ENCODE data around the gene GALNT15.

GALNT15 gene

GRCh38 chr3:16253601-16254000 lies 79.1 kb downstream of the GALNT15 start:
- TF ChIP-seq CTCF (conservative IDR thresholded peaks at IDR 0.05; ENCODE audit: low read depth, low read length): no peak
- H3K4me3 ChIP-seq (ENCODE audit: low read depth, low read length): no peak overlapping the region
- DNase-seq (ENCODE audit: low read depth): peak; percentile 57

DNA sequence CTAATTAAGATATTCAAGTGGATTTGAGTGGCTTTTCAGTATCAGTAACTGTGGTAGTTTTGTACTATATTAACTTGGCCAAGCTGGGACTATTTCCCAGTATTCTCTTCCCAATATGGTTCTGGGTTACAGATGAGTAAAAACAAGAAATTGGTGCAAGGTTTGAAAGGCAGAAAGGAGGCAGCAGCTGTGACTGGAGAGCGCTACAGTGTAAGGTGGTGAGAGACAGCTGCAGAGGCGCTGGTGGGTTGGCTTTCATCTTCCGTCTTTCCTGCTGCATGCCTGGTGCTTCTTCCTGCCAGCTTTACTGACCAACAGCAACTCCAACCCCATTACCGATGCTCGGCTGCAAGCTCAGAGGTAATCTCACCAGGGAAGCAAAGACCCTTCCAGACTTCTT lies 80.4 kb downstream of the GALNT15 start:
- H3K4me3 ChIP-seq (ENCODE audit: low read depth, low read length): no peak overlapping the region
- no peak for DNase-seq (ENCODE audit: low read depth)
- TF ChIP-seq CTCF (conservative IDR thresholded peaks at IDR 0.05; ENCODE audit: low read depth, low read length): no peak

GRCh38 chr3:16255326-16255725 lies 80.8 kb downstream of the GALNT15 start:
- no peak for TF ChIP-seq CTCF (conservative IDR thresholded peaks at IDR 0.05; ENCODE audit: low read depth, low read length)
- no peak overlapping the region for H3K4me3 ChIP-seq (ENCODE audit: low read depth, low read length)
- no peak for DNase-seq (ENCODE audit: low read depth)

- TF ChIP-seq CTCF (conservative IDR thresholded peaks at IDR 0.05; ENCODE audit: low read depth, low read length): no peak
- no peak for DNase-seq (ENCODE audit: low read depth)
- H3K4me3 ChIP-seq (ENCODE audit: low read depth, low read length): no peak overlapping the region
Measured at GRCh38 chr3:16255726-16256125, 81.2 kb downstream of the GALNT15 start.

GRCh38 chr3:16257309-16257708 lies 82.8 kb downstream of the GALNT15 start:
- no peak for DNase-seq (ENCODE audit: low read depth)
- no peak overlapping the region for H3K4me3 ChIP-seq (ENCODE audit: low read depth, low read length)
- TF ChIP-seq CTCF (conservative IDR thresholded peaks at IDR 0.05; ENCODE audit: low read depth, low read length): no peak

DNA sequence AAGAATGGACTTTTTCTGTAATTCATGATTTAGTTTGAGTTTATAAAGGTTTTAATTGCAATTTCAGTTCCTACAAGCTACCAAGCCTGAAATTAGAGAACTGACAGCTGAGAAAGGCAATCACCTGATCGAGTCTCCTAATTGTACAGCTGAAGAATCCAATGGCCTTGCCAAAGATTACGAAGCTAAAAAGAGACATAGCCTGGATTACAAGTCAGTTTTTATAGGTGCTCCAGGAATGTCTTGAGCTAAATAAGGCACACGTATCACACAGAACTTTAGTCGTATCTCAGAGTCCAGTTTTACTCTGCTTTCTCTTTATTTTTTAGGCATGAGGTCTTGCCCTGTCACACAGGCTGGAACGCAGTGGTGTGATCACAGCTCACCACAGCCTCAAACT lies 83.7 kb downstream of the GALNT15 start:
- no peak for TF ChIP-seq CTCF (conservative IDR thresholded peaks at IDR 0.05; ENCODE audit: low read depth, low read length)
- DNase-seq (ENCODE audit: low read depth): no peak
- no peak overlapping the region for H3K4me3 ChIP-seq (ENCODE audit: low read depth, low read length)

GRCh38 chr3:16258866-16259265 lies 84.4 kb downstream of the GALNT15 start:
- DNase-seq (ENCODE audit: low read depth): no peak
- no peak overlapping the region for H3K4me3 ChIP-seq (ENCODE audit: low read depth, low read length)
- no peak for TF ChIP-seq CTCF (conservative IDR thresholded peaks at IDR 0.05; ENCODE audit: low read depth, low read length)

All from choroid plexus epithelial cell (primary cell).